ENCODE data around the gene NKD1. TPM values are rescaled to one million over a fixed set of nuclear protein-coding genes. Genes with fewer than 3 reads are reported as not detected.

The NKD1 gene
- total and polyA plus RNA-seq, 2 of the 8 experiments (the other 6 are each of a cell fraction or from before 2014, with no cell fraction given): 0.70 to 4.5 TPM

DNA sequence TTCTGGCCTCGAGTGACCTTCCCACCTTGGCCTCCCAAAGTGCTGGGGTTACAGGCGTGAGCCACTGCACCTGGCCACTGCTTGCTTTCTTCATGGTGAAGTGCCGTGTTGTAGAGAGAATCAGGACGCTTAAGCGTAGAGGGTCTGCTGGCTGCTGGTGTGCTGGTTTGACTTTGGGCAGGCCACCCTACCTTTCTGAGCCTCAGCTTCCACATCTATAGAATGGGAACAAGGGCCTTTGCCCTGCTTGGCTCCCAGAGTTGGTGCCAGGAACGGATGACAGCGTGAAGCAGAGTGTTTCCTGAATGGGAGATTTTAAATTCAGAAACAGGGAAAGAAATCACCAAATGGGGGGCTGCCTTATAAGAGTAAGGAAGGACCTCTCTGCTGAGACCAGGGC is 60.9 kb downstream of the NKD1 start:
- Histone ChIP-seq H3K79me1 (ENCODE audit: low read depth, low read length) (no peaks in the 10 kb centered on the region), H4K20me1 (replicated peaks in 1 of 2; ENCODE audit: control insufficient read depth in 1 of 2, insufficient read depth in 2 of 2, low read length in 2 of 2) (no peaks in the 10 kb centered on the region), H2AFZ (ENCODE audit: low read length) (no peak overlapping the region), H3K4me1 (replicated peaks in 1 of 4; ENCODE audit: control insufficient read depth in 3 of 4, insufficient read depth in 4 of 4, low read length in 3 of 4) (peaks cover 4 to 18% (median 7%) of the 10 kb centered on the region in 4 experiments; a peak in 6 of 7 replicates), H3K9me3 (ENCODE audit: insufficient read depth in 2 of 2, low read depth in 1 of 2, low read length in 1 of 2) (no peaks in the 10 kb centered on the region), H3K4me2 (ENCODE audit: insufficient read depth in 1 of 2, low read depth in 2 of 2, low read length in 2 of 2) (no peak overlapping the region), H4K8ac (ENCODE audit: extremely low read depth, insufficient read depth, low read length) (no peak overlapping the region), H2BK5ac (ENCODE audit: low read depth, low read length) (no peak overlapping the region), H3K9ac (replicated peaks in 1 of 4; ENCODE audit: extremely low read depth in 1 of 4, low read depth in 3 of 4, low read length in 3 of 4) (no peak overlapping the region), H3K27me3 (replicated peaks in 1 of 4; ENCODE audit: control insufficient read depth in 3 of 4, extremely low read depth in 1 of 4, insufficient read depth in 3 of 4, low read length in 3 of 4) (peaks cover 0 to 1% (median 0%) of the 10 kb centered on the region in 4 experiments; a peak in 1 of 7 replicates), H3K23ac (ENCODE audit: insufficient read length) (no peak overlapping the region), H2BK120ac (replicated peaks; ENCODE audit: low read depth, low read length) (no peak overlapping the region), H3K4ac (replicated peaks; ENCODE audit: insufficient read length, low read depth, low read length) (no peak overlapping the region), H3K18ac (ENCODE audit: extremely low read depth, low read length) (no peak overlapping the region), H3K36me3 (ENCODE audit: control insufficient read depth in 2 of 4, insufficient read depth in 4 of 4, low read length in 3 of 4) (no peaks in the 10 kb centered on the region), H3K4me3 (ENCODE audit: extremely low read depth in 1 of 4, insufficient read depth in 2 of 4, low read depth in 3 of 4, low read length in 4 of 4) (no peak overlapping the region), H2AK5ac (ENCODE audit: low read depth, low read length) (no peak overlapping the region), H3K79me2 (ENCODE audit: control insufficient read depth in 1 of 2, insufficient read depth in 2 of 2, low read length in 2 of 2) (no peaks in the 10 kb centered on the region), H2BK20ac (ENCODE audit: low read length) (no peak overlapping the region), H3K56ac (replicated peaks; ENCODE audit: insufficient read length, low read depth, low read length) (no peak overlapping the region), H2BK12ac (ENCODE audit: low read depth, low read length) (no peak overlapping the region), H2BK15ac (ENCODE audit: low read length) (no peak overlapping the region), H3K23me2 (ENCODE audit: low read depth, low read length) (no peaks in the 10 kb centered on the region), H4K5ac (ENCODE audit: insufficient read length, low read depth, low read length) (no peak overlapping the region), H3K27ac (ENCODE audit: low read depth, low read length) (no peak overlapping the region), H4K91ac (replicated peaks; ENCODE audit: insufficient read length, low read length) (no peak overlapping the region), H3K14ac (ENCODE audit: insufficient read length) (no peak overlapping the region)
- 93% methylated on average over 7 of the region's 7 CpGs; no CpG with 5 or more reads in 1 of the 2 experiments for WGBS, 2 experiments (ENCODE audit: extremely low coverage in 1 of 2, insufficient coverage in 1 of 2, insufficient read length in 1 of 2, insufficient replicate concordance in 2 of 2, low coverage in 1 of 2, low lambda C conversion rate in 2 of 2, missing lambda C conversion rate in 1 of 2)
- TF ChIP-seq POU5F1 (IDR thresholded peaks at IDR 0.05; ENCODE audit: low read depth, low read length): no peak
- TF ChIP-seq EZH2 (IDR thresholded peaks at IDR 0.05; ENCODE audit: low read depth, low read length, severe bottlenecking): no peak
- no peak for TF ChIP-seq USF2 (IDR thresholded peaks at IDR 0.05; ENCODE audit: low read length)
- TF ChIP-seq MAX (IDR thresholded peaks at IDR 0.05): no peak
- peak; percentile 10; the same call in 1 of the 2 replicates for TF ChIP-seq KDM1A (IDR thresholded peaks at IDR 0.05; ENCODE audit: borderline replicate concordance, low read length)
- no peak for TF ChIP-seq GABPA (IDR thresholded peaks at IDR 0.05; ENCODE audit: borderline replicate concordance, insufficient read depth, low read length)
- no peak for TF ChIP-seq RAD21 (IDR thresholded peaks at IDR 0.05 in 1 of 2, conservative IDR thresholded peaks at IDR 0.05 in 1 of 2; ENCODE audit: low read depth in 2 of 2, low read length in 2 of 2)
- ChIA-PET CTCF (ENCODE audit: partially characterized antibody) (interaction anchor here (0.6 to 11.1 kb wide), 10 partner anchors 11 to 197 kb away, joined by 3 to 100 read pairs (median 6); no protein-coding TSS in a partner anchor), POLR2A (ENCODE audit: partially characterized antibody) (no interaction called here)
- FAIRE-seq: no peak
- DNase-seq (ENCODE audit: low read depth in 1 of 2, low spot score in 2 of 2): no peak

All from H1 (cell line).